Astrocyte (in vitro differentiated cells and primary cell): Measurements from ENCODE around the gene LARGE1. TPM values are rescaled to one million over a fixed set of nuclear protein-coding genes. Genes with fewer than 3 reads are reported as not detected.

Experiments
- DNase-seq: peaks from one replicate; pipeline ENCODE4 v3.0.0-alpha.2; 2010; ENCODE audit warnings: low read depth
- FAIRE-seq: peaks from 2 replicates; lab custom pipeline; 2011; peaks lifted over from hg19 to GRCh38; lab: Jason Lieb, UNC
- H2AFZ ChIP-seq: 2 replicates; pipeline ENCODE4 v1.6.0; 2012; ENCODE audit warnings: low read depth, low read length, inconsistent platforms
- H3K27ac ChIP-seq: 2 replicates; pipeline ENCODE4 v1.5.1; 2011; ENCODE audit warnings: low read depth, low read length, inconsistent platforms
- H3K27me3 ChIP-seq: 2 replicates; pipeline ENCODE4 v1.6.0; 2011; ENCODE audit warnings: low read length, inconsistent platforms; ENCODE audit not compliant: insufficient read depth
- H3K36me3 ChIP-seq: 2 replicates; pipeline ENCODE4 v1.5.1; 2011; ENCODE audit warnings: low read length, inconsistent platforms; ENCODE audit not compliant: insufficient read depth
- H3K4me1 ChIP-seq: 2 replicates; pipeline ENCODE4 v1.5.1; 2011; ENCODE audit warnings: low read length, inconsistent platforms; ENCODE audit not compliant: insufficient read depth
- H3K4me2 ChIP-seq: 2 replicates; pipeline ENCODE4 v1.6.0; 2012; ENCODE audit warnings: low read length, inconsistent platforms
- H3K4me3 ChIP-seq: 2 replicates; pipeline ENCODE4 v1.5.1; 2011; ENCODE audit warnings: low read depth, mild to moderate bottlenecking, low read length, inconsistent platforms; ENCODE audit not compliant: insufficient read depth
- H3K79me2 ChIP-seq: 2 replicates; pipeline ENCODE4 v1.6.0; 2012; ENCODE audit warnings: mild to moderate bottlenecking, low read length, inconsistent platforms; ENCODE audit not compliant: insufficient read depth
- H3K9ac ChIP-seq: 2 replicates; pipeline ENCODE4 v1.6.0; 2012; ENCODE audit warnings: mild to moderate bottlenecking, low read length, inconsistent platforms
- H3K9me3 ChIP-seq: 2 replicates; pipeline ENCODE4 v1.5.1; 2012; ENCODE audit warnings: low read depth, mild to moderate bottlenecking, low read length, inconsistent platforms; ENCODE audit not compliant: insufficient read depth
- H4K20me1 ChIP-seq: 2 replicates; pipeline ENCODE4 v1.6.0; 2012; ENCODE audit warnings: low read length, inconsistent platforms; ENCODE audit not compliant: insufficient read depth
- H3K27ac Mint-ChIP-seq: one replicate; pipeline ENCODE4 v1.8.0; 2021; ENCODE audit warnings: mild to moderate bottlenecking, mixed read lengths; ENCODE audit not compliant: unreplicated experiment
- H3K27me3 Mint-ChIP-seq: one replicate; pipeline ENCODE4 v1.8.0; 2021; ENCODE audit warnings: low read depth, mixed read lengths; ENCODE audit not compliant: unreplicated experiment
- H3K36me3 Mint-ChIP-seq: one replicate; pipeline ENCODE4 v1.8.0; 2021; ENCODE audit warnings: low read depth, mixed read lengths; ENCODE audit not compliant: unreplicated experiment
- H3K4me1 Mint-ChIP-seq: one replicate; pipeline ENCODE4 v1.8.0; 2021; ENCODE audit warnings: low read depth, mixed read lengths; ENCODE audit not compliant: unreplicated experiment
- H3K4me3 Mint-ChIP-seq: one replicate; pipeline ENCODE4 v1.8.0; 2021; ENCODE audit warnings: mild to moderate bottlenecking, moderate library complexity, mixed read lengths; ENCODE audit not compliant: unreplicated experiment
- H3K9me3 Mint-ChIP-seq: one replicate; pipeline ENCODE4 v1.8.0; 2021; ENCODE audit warnings: mild to moderate bottlenecking, mixed read lengths; ENCODE audit not compliant: unreplicated experiment
- CTCF ChIP-seq: IDR thresholded peaks from 2 replicates; pipeline ENCODE4 v1.5.1; 2011; ENCODE audit warnings: low read depth, mild to moderate bottlenecking, inconsistent platforms, low read length, moderate library complexity; ENCODE audit not compliant: insufficient read depth
- EZH2 ChIP-seq: IDR thresholded peaks from 2 replicates; pipeline ENCODE4 v1.6.1; 2012; ENCODE audit warnings: mild to moderate bottlenecking, low read length, inconsistent platforms; ENCODE audit not compliant: insufficient read depth
- total RNA-seq: library from RNA; stranded (reverse); gene quantifications from 2 replicates; pipeline ENCODE4 v1.2.1, GENCODE V29; 2021

LARGE1 gene
- total RNA-seq, 1 donor from 2014 or later, result 92.6 TPM

DNA sequence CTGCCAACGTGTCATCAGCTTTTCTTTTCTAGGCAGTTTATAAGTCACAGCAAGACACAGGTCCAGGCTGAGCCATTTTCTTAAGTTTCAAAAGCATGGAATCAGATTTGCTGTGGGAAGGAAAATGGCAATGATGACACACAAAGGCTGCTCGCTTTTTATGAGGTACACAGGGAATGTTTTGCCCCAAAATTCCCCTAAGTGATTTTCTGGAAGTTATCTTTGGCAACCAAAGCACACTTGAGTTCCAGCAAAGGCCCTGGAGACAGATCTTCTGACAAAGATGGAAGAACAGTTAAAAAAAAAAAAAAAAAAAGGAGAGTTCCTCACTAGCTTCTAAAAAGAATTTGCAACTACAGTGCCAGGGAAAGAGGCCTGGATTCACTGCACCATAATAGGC is 260.8 kb downstream of the LARGE1 start:
- no peaks in the 10 kb centered on the region for H3K27me3 ChIP-seq
- no peak overlapping the region for H3K27ac ChIP-seq
- no peaks in the 10 kb centered on the region for H3K4me1 ChIP-seq
- no peak overlapping the region for H3K4me3 Mint-ChIP-seq
- TF ChIP-seq CTCF (no peak), EZH2 (no peak)
- no peaks in the 10 kb centered on the region for H3K79me2 ChIP-seq
- H3K27ac Mint-ChIP-seq, result no peak overlapping the region
- peak; percentile 15 for DNase-seq
- H3K9ac ChIP-seq, result no peak overlapping the region
- H3K27me3 Mint-ChIP-seq, result no peaks in the 10 kb centered on the region
- H3K4me1 Mint-ChIP-seq, result no peaks in the 10 kb centered on the region
- H3K36me3 ChIP-seq, result no peaks in the 10 kb centered on the region
- H4K20me1 ChIP-seq, result no peaks in the 10 kb centered on the region
- no peak overlapping the region for H3K4me2 ChIP-seq
- no peak overlapping the region for H3K4me3 ChIP-seq
- H3K9me3 Mint-ChIP-seq, result peaks cover 6% of the 10 kb centered on the region
- no peak for FAIRE-seq
- no peak overlapping the region for H2AFZ ChIP-seq
- peaks cover 22% of the 10 kb centered on the region for H3K36me3 Mint-ChIP-seq
- H3K9me3 ChIP-seq, result peaks cover 2% of the 10 kb centered on the region

DNA sequence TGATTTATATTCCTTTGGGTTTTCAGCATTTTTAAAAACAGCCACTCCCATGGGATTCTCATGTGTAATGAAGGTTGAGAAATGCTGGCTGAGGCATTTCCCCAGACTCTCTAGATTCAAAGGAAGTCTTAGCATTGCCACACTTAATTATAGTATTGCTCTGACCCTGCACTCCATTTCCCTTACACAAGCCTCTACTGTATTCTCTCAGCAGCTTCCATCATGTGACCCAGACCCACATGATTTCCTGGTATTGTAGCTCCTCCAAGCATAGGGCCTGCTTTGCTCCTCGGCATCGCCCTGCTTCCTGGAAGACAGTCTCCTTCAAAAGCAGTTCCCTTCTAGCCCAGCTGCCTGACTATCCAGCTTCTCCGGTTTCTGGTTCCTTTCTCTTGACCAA is 261.5 kb downstream of the LARGE1 start:
- H4K20me1 ChIP-seq, result no peaks in the 10 kb centered on the region
- no peak overlapping the region for H2AFZ ChIP-seq
- no peaks in the 10 kb centered on the region for H3K36me3 ChIP-seq
- H3K79me2 ChIP-seq, result no peaks in the 10 kb centered on the region
- Mint-ChIP-seq H3K27ac (no peak overlapping the region), H3K27me3 (no peaks in the 10 kb centered on the region), H3K9me3 (peaks cover 6% of the 10 kb centered on the region), H3K36me3 (peaks cover 26% of the 10 kb centered on the region), H3K4me3 (no peak overlapping the region), H3K4me1 (peaks cover 2% of the 10 kb centered on the region)
- TF ChIP-seq EZH2 (no peak), CTCF (no peak)
- no peak overlapping the region for H3K4me3 ChIP-seq
- H3K27ac ChIP-seq, result no peak overlapping the region
- no peaks in the 10 kb centered on the region for H3K4me1 ChIP-seq
- peaks cover 2% of the 10 kb centered on the region for H3K9me3 ChIP-seq
- no peaks in the 10 kb centered on the region for H3K27me3 ChIP-seq
- H3K9ac ChIP-seq, result no peak overlapping the region
- FAIRE-seq (no peak), DNase-seq (no peak)
- no peak overlapping the region for H3K4me2 ChIP-seq

GRCh38 chr22:33657670-33658069 is 262.6 kb downstream of the LARGE1 start:
- no peak overlapping the region for H3K27ac ChIP-seq
- peak overlapping the region; percentile 59 for H3K27ac Mint-ChIP-seq
- peaks cover 6% of the 10 kb centered on the region for H3K9me3 Mint-ChIP-seq
- peaks cover 4% of the 10 kb centered on the region for H3K4me1 ChIP-seq
- H4K20me1 ChIP-seq, result no peaks in the 10 kb centered on the region
- H3K4me3 ChIP-seq, result no peak overlapping the region
- H3K27me3 Mint-ChIP-seq, result no peaks in the 10 kb centered on the region
- no peak overlapping the region for H3K9ac ChIP-seq
- H3K4me3 Mint-ChIP-seq, result no peak overlapping the region
- H3K79me2 ChIP-seq, result no peaks in the 10 kb centered on the region
- no peak overlapping the region for H3K4me2 ChIP-seq
- no peak overlapping the region for H2AFZ ChIP-seq
- no peaks in the 10 kb centered on the region for H3K27me3 ChIP-seq
- TF ChIP-seq CTCF (no peak), EZH2 (no peak)
- FAIRE-seq, result no peak
- H3K36me3 ChIP-seq, result no peaks in the 10 kb centered on the region
- peaks cover 29% of the 10 kb centered on the region for H3K36me3 Mint-ChIP-seq
- peaks cover 2% of the 10 kb centered on the region for H3K9me3 ChIP-seq
- DNase-seq, result no peak
- H3K4me1 Mint-ChIP-seq, result peaks cover 4% of the 10 kb centered on the region
